ENCODE measurements around the gene SSC5D.
"Not testable (repeated sequence)": the region's sequence is repeated elsewhere in the genome, so short reads cannot be mapped to it uniquely, and the experiment has no call there.

Gene SSC5D

DNA sequence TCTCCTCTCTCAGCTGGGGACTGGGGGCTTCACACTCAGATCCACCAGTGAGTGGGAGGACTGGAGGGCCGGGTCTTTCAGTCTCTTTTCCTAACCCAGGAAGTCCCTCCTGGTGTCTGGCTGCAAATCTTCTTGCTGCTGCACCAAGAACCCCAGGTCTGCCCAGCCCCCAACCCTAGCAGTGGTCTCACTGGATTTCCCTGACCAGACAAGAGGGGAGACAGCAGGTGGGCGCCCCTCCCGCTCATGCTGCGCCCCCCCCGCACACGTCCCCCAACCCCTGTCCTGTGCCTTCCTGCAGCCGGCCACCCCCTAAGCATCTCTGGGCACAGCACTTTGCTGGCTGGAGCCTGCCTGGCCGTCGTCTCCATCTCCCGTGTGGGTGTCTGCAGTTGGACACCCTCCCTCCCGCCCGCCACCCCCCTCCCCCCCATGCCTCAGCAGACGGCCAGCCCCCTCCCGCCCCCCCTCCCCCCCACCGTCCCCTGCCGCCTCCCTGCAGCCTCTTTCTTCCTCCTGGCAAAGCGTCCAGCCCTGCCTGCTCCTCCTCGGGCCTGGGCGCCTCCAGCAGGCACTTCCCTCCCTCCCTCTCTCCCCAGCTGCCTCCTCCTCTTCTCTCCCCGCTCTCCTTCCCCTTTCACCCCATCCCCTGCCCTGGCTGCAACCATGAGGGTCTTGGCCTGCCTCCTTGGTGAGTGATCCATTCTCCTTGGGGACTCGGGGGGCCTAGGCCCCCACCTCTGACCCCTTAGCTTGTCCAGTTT lies at the start of gene SSC5D:
SSC5D (plus strand) TSS at position 513 of the 764 bp plus-strand sequence; CDS start at position 667, 154 bp downstream.
- DNase-seq (ENCODE audit: low read depth in 3 of 3): no peak

DNA sequence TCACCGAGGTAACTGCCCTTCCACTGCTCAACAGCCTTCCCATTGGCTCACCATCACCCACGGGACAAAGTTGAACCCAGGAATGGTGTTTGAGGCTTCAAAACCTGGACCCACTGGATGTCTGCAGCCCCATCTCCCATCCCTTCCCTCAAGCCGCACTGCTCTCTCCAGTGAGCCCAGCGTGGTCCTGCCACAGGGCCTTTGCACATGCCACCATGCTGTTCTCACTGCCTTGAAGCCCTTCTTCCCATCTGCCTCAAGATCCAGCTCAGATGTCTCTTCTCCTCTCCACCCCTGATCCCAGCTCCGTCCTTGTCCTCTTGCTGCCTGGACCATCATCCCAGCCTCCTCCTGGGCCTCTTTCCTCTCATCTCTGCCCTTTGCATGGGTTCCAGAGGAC lies 49.2 kb upstream of the SSC5D start:
- no peak for DNase-seq (ENCODE audit: low read depth in 3 of 3)

DNA sequence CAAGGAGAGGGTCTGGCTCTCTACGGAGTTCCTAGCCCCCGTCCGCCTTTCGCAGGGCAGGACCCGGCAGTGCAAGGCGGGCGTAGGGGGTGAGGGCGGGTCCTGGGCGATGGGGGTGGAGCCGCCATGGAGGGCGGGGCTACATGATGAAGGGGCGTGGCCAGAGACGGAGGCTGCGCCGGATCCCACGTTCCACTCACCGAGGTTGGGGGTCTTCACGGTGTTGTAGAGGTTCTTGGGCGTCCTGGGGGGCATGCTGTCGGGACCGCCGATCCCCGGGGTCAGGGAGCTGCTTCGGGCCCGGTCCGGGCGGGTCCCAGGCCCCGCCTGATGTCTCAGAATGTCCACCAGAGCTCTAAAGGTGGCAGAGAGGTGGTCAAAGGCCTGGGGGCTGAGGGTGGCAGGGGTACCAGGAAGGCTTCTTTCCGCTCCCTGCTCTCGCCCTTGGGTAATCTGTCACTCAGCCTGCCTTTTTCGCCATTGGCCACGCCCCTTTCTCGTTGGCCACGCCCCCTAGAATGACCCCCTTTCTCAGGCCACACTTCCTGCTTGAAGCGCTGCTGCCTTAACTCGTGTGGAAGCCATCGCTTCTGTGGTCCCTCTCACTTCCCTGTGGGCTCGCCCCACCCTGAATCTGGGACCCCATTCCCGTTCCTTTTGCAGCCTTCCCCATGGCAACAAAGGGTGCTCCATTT lies 47.7 kb upstream of the SSC5D start:
- no peak for DNase-seq (ENCODE audit: low read depth in 3 of 3)

DNA sequence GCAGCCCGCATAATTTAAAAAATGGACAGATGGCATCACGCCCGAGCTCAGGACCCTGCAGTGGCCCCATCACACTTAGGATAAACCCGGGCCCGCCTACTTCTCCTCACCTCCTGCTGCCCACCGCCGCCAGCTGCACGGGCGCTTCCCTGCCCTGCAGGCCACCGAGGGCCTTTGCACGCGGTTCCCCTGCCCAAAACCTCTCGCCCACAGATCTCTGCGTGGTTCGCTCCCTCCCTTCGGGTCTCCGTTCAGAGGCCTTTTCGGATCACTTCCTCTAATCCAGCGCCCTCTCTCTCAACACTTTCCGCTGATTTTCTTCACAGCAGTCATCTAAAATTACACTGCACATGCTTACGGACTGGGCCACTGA lies 46.9 kb upstream of the SSC5D start:
- DNase-seq (ENCODE audit: low read depth in 3 of 3): no peak

DNA sequence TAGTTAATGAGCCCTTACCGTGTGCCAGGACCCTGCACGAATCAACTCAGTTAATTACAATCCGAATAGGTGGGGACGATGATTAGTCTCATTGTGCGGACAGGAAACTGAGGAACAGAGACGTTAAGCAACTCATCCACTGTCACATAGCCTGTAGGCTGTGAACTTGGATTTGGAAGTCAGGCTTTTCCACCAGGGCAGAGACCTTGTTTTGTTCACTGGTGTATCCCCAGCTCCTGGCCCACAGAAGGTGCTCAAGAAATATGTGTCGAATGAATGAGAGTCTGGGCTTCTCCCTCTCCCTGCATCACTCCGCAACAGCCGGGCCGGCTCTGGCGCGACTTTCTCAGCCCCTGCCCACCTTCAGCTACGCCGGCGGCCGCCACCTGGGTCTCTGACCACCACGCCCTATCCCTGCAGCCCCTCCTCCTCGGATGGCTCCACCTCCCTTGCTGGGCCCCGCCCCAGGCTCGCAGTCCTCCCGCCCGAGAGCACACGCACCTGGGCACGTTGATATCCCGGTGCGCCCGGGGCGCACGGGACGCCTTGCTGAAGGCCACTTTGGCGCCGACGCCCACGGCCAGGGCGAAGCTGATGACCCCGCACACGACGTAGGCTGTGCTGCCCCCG lies 46.4 kb upstream of the SSC5D start:
- DNase-seq (ENCODE audit: low read depth in 3 of 3): no peak

DNA sequence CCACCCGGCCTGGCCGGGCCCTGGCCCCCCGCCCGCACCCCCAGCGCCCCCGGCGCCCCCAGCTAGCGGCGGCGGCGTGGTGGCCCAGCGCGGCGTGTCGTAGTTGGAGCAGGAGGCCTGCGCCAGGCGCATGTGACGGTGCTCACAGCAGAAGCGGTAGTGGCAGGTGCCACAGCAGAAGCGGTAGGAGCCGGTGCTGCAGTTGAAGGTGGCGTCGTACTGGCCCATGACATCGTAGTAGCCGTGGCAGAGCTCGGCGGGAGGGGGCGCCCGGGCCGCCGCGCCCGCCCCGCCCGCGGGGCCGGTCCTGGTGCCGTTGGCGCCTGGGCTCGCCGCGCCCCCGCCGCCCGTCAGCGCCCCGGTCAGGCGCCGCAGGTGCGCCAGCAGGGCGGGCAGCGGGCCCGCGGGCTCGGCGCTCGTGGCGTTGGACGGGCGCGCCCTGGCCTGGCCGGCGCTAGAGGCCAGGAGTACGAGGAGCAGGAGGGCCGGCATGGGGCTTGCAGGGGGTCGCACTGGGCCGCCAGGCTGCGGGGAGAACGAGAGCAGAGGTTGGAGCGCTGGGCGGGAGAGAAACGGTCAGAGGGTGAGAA lies 45.8 kb upstream of the SSC5D start:
- no peak for DNase-seq (ENCODE audit: low read depth in 3 of 3)

DNA sequence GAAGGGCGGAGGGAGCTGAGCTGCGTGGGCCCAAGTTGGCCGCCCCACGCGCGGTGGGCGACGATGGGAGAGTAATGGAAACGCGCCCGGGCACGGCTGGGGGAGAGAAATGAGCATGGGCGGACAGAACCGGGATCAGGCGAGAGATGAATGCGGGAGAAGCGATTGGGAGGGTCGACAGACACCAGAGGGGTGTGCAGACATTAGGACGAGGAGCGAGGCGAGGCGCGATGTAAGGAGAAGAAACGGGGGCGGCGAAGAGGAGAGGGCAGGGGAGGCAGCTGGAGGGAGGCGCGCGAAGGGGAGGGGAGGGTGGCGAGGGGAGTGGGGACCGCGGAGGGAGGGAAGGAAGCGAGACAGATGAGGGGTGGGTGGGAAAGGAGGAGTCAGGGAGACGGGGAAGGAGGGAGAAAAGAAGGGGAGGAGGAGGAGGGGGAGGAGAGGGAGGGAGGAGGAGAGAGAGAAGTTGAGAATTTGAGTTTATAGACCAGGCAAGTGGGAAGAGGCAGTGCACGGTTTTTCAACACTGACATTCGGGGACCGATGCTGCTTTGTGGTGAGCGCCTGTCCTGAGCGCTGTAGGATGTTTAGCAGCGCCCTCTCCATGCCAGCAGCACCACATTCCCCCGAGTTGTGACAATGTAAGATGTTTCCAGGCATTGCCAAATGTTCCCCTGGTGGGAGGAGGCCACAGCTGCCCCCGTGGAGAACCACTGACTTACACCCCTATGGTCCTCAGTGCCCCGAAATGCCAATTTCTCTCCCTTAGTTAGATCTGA lies 45.0 kb upstream of the SSC5D start, which contains the start of gene SHISA7:
SHISA7 (minus strand) TSS at position 256 of the 779 bp plus-strand sequence. CDS start 437 bp downstream, outside the sequence.
- no peak for DNase-seq (ENCODE audit: low read depth in 3 of 3)

DNA sequence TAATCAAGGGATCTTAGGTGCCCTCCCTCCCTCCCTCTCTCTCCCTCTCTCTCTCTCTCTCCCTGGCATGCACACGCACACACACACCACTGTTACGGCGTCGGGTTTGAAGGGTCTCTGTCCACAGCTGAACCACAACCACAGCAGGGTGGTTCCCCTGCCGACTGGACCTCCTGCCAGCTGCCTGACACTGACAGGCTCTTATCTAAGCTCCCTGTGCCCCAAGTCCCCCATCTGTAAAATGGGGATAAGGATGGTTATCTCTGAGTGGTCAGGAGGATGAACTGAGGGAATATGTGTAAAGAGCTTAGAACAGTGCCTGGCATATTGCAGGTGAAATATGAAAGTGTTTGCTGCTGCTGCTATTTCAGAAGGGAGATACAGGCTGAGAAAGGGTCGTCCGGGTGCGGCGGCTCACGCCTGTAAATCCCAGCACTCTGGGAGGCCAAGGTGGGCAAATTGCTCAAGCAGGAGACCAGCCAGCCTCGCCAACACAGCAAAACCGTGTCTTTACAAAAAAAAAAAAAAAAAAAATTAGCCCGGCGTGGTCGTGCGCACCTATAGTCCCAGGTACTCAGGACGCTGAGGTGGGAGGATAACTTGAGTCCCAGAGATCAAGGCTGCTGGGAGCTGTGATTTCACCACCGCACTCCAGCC lies 44.3 kb upstream of the SSC5D start:
- DNase-seq (ENCODE audit: low read depth in 3 of 3): no peak

DNA sequence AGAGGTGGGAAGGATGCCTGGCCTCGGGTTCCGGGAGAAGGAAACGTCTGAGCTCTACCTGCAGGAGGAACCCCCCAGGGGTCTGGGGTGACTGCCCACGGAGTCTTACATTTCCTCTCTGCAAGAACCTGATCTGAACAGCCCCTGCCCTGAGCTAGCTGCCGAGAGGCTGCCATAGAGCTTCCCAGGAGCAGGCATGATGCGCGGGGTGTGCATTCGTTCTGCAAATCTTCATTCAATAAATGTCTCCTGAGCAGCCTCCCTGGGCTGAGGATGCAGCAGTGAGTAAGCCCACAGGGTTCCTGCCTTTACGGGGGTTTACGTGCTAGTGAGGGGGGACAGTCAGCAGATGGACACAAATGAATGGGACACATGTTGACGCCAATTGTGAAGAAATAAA lies 43.6 kb upstream of the SSC5D start:
- DNase-seq (ENCODE audit: low read depth in 3 of 3): no peak

DNA sequence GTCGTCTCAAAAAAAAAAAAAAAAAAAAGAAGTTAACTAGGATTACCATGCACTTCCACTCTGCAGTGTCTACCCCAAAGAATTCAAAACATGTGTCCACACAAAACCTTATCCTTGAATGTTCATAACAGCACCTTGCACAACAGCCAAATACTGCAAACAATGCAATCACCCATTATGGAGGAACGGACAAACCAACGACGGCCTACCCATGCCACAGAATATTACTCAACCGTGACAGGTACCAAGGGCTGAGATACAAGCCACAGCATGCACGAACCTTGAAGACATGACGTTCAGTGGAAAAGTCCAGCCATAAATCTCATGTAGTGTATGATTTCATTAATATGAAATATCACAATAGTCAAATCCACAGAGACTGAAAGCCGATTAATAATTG lies 42.2 kb upstream of the SSC5D start:
- no peak for DNase-seq (ENCODE audit: low read depth in 3 of 3)

DNA sequence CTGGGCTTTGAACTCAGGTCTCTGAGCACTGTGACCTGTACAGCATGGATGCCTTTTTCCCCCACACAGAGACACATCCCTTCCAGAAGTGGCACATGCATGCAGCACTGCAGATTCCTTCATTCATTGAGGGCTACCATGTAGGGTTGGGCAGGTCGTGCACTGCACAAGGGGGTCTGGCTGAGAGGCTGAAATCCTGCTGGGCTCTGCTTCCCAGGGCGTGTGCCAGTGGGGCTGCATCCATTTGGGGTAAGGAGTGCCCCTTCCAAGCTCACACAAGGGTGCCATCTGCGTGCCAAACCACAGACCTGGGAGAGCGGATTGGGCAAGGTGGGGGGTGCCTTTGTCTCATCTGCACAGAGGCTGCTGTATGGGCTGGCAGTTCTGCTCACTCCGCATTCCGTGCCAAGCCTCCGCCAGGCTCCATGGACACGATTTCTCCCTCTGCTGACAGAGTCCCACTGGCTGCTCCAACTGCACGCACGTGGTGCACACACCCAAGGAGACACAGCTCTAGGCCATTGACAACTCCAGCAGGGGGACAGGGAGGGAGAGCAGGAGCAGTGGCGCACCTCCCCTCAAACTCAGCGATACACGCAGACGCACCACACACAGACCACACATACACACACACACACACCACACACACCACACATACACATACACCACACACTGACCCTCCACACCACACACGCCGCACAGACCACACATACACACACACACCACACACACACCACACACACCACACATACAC lies 40.6 kb upstream of the SSC5D start:
- no peak for DNase-seq (ENCODE audit: low read depth in 3 of 3)

DNA sequence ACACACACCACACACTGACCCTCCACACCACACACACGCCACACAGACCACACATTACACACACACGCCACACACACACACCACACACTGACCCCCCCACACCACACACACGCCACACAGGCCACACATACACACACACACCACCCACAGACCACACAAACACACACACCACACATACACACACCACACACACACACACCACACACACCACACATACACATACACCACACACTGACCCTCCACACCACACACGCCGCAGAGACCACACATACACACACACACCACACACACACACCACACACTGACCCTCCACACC lies 40.1 kb upstream of the SSC5D start:
- not testable (repeated sequence) for DNase-seq (ENCODE audit: low read depth in 3 of 3)

DNA sequence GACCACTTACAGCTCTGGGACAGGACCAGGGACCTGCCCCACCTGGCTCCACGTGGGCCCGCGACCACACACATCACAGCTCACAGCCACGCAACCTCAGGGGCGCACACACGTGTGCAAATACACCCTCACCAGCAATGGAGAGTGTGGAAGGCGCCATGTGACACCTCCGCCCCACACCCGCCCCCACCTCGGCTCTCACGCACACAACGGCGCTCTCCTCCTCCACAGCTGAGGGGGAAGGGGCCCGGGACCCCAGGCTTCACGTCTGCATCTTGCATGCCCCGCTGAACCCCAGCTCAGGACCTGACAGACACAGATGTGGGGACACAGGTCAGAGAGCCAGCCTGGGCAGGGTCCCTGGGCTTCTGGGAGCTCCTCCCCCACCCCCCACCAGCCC lies 38.8 kb upstream of the SSC5D start:
- no peak for DNase-seq (ENCODE audit: low read depth in 3 of 3)

DNA sequence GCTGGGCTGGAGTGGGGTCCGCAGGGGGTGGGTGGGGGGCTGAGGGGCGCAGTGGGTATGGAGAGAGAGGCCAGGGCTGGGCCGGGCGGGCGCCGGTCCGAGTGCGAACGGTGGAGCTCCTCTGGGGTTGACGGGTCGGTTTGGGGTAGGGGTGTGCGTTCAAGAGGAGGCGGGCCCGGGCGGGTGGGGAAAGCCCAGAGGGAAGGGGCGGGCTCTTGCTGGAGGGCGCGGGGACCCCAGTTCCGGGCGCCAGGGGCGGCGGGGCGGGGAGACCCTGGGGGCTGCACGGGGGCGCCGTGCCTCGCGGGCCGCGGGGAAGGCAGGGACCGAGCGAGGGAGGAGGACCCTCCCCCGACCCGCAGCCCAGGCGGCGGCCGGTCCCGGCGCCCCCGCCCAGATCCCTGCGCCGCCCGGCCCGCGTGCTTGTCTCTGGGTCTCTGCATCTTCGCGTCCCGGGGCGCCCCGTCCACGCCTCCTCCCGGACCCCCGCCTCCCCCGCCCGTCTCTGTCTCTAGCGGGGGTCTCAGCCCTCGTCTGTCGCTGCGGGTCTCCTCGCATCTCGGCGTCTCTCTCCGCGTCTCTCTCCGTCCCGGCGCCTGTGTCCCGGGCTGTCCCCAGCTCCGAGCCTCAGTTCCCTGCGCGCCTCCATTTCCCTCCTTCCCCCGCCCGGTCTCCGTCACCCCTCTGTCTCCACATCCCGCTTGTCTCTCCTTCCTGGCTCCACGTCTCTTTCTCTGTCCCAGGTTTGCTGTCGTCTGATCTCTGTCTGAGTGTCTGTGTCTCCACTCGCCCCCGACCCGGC lies 36.9 kb upstream of the SSC5D start:
- DNase-seq (ENCODE audit: low read depth in 3 of 3): no peak

DNA sequence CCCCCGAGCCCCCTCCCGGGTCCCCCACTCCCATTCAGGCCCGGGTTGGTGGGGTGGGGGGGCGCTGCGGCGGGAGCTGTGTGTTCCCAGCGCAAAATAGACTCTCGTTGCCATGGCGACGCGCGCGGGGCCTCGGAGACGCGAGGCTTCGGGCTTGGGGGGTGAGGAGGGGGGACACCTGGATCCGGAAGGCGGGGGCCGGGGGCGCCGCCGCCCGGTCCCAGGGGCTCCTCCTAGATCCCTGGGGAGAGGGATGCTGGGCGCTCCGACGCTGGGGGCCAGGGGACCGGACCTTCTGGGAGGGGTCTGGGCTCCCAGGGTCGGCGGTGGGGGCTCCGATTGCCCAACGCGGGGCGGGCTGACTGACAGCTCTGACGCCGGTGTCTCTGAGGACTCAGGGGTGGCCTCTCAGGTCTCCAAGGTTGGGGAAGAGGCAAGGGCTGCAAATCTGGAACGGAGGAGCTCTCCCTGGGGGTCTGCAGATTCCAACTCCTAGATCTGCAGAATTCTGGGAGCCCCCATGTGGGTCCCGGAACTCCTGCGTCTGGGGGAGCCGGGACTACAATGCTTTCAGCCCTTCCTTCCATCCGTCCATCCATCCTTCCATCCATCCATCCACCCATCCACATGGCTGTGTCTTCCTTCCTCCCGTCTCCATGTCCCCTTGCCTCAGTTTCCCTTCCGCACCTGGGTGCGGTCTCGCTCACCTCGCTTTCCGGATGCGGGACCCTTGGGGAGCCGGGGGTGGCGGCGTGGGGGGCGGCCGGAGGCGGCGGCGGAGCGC lies 36.1 kb upstream of the SSC5D start:
- DNase-seq (ENCODE audit: low read depth in 3 of 3): no peak

DNA sequence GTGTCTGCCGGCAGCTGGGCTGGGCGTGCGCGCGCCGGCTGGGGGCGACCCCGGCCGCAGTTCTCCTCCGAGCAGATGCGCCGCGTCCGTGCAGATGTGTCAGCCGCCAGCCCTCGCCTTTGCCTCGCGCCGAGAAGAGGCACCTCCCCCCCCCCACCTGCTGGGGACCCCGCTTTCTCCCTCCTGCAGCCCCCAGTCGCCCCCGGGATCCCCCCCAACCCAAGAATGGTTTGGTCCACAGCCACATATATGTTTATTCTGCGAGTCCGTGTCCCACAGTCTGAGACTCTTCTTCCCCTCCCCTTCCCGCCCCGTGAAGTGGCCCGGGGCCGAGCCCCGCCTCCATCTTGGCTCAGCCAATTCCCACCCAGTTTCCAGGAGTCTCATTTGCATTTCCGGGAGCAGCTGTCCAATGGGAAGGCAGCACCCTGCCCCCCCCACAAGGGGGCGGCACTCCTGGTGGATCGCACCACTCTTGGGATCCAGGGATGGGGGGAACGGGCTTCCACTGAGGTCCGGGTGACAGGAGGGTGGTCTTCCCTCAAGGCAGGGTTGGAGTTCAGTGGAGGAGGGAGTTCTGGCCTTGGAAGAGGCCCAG lies 35.4 kb upstream of the SSC5D start:
- DNase-seq (ENCODE audit: low read depth in 3 of 3): peak in 1 of 3 experiments; percentile 38

DNA sequence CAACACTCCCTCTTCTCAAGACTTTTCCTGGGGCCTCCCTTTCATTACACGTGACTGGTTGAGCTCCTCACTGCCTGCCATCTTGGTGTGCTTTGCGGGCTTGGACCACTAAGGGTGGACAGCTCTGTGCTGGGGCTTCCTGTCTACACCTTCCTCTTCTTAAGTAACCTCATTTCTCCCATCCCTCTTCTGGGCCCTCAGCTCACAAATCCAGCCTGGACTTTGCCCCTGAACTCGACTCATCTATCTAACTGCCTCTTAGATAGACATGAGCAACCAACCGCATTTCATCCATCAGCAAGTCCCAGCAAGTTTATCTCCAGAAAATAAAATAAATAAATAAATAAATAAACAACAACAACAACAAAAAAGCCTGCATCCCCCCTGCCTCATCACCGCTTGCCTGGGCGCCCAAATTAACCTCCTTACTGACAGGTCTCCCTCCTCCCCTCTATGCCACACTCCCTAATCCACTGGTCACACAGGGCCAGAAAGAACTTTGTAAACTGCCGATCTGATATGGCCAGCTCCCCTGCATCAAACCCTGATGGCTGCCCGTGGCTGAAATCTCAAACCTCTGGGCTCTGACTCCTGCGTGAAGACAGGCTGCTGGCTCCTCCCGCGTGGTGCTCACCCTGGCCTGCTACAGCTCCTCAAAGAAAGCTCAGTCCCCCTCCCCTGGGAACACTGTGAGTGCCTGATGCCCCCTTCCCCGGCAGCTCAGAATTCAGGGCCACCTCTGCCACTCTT lies 34.5 kb upstream of the SSC5D start:
- no peak for DNase-seq (ENCODE audit: low read depth in 3 of 3)

DNA sequence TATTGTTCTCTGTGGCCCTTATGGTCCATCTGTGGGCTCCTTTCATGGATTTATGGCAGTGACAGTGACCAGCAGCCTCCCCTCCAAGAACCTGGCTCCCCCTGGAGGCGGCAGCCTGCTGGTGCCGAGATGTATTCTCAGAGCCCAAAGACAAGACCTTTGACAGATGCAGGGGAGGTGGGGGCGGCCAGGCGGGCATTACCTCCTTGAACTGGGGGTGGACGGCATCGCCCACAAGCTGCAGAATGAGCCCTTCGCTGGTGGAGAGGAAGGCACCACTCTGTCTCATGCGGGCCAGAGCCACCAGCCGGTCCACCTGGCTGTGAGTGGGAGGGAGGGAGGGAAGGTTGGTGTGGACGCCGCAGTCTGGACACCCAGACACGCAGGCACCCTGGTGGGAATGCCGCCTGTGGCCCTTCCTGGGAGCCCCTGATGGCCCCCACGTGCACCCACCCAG lies 33.4 kb upstream of the SSC5D start:
- peak in 1 of 3 experiments; percentile 49 for DNase-seq (ENCODE audit: low read depth in 3 of 3)
